Thyroid gland (tissue), 4 donors: ENCODE data around the gene DMRTC1.
"Not testable (repeated sequence)": the region's sequence is repeated elsewhere in the genome, so short reads cannot be mapped to it uniquely, and the experiment has no call there.

Source experiments
- CTCF ChIP-seq, 6 experiments: fragments of 200-600 bp in 3 of 6; fragments of 450-650 bp in 3 of 6; sonication (generic) in 3 of 6; IDR thresholded peaks; one replicate each; pipeline ENCODE4 v1.5.1; 2016 to 2019; ENCODE audit warnings: antibody characterized with exemption in 6 of 6, mild to moderate bottlenecking in 2 of 6, inconsistent platforms in 1 of 6, moderate library complexity in 1 of 6
- POLR2A ChIP-seq, 2 donors: fragments of 450-650 bp; IDR thresholded peaks; one replicate each; pipeline ENCODE4 v1.6.1; 2017; ENCODE audit warnings: antibody characterized with exemption in 2 of 2, mild to moderate bottlenecking in 2 of 2, moderate library complexity in 1 of 2

- not testable (repeated sequence) for TF ChIP-seq CTCF, POLR2A (IDR thresholded peaks at IDR 0.05)
Observed at GRCh38 chrX:72912315-72912714, 31.3 kb downstream of the DMRTC1 start, which contains the start of gene FAM236C.
